Measurements from ENCODE around the gene ATP11B.

- no peak for TF ChIP-seq CTCF (IDR thresholded peaks at IDR 0.05)
- TF ChIP-seq POLR2A (IDR thresholded peaks at IDR 0.05), result peak; percentile 48
- TF ChIP-seq POLR2AphosphoS5 (IDR thresholded peaks at IDR 0.05), result peak in 2 of 3 donors; percentile 48 to 63
Measured at GRCh38 chr3:182795389-182795782, 2.1 kb downstream of the ATP11B start.

Data from transverse colon (tissue), 4 donors.